ENCODE measurements around the gene ZNF621. TPM values are rescaled to one million over a fixed set of nuclear protein-coding genes. Genes with fewer than 3 reads are reported as not detected.

The ZNF621 gene
- total RNA-seq, 1 experiment from 2014 or later = 20.0 TPM

DNA sequence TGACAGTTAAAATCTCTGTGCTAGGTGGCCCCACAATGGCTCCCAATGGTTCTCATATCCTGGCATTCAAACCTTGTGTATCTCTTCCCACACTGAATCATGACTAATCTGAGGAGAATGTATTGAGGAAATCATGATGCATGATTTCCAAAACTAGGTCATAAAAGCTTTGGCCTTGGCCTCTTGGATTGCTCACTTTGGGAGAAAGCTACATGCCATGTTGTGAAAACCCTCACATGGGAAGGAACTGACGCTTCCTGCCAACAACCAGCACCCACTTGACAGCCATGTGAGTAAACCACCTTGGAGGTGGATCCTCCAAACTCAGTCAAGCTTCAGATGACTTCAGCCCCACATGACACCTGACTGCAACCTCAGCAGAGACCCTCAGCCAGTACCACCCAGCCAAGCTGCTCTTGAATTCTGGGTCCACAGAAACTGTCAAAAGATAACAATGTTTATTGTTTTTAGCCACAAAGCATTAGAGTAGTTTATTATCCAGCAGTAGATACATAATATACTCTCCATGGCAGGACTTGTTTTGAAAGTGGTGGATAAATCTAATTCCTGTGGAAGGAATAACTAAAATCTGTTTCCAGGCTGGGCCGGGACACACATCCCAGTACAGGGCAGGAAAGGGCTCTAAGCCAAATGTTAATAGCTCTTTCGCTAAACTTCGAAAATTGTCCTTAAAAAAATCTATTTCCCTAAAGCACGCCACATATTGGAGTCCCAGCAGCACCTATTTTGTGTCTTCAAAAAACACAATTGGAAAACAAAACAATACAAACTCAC is 19.9 kb upstream of the ZNF621 start (continued):
- TF ChIP-seq, protein P1, sequence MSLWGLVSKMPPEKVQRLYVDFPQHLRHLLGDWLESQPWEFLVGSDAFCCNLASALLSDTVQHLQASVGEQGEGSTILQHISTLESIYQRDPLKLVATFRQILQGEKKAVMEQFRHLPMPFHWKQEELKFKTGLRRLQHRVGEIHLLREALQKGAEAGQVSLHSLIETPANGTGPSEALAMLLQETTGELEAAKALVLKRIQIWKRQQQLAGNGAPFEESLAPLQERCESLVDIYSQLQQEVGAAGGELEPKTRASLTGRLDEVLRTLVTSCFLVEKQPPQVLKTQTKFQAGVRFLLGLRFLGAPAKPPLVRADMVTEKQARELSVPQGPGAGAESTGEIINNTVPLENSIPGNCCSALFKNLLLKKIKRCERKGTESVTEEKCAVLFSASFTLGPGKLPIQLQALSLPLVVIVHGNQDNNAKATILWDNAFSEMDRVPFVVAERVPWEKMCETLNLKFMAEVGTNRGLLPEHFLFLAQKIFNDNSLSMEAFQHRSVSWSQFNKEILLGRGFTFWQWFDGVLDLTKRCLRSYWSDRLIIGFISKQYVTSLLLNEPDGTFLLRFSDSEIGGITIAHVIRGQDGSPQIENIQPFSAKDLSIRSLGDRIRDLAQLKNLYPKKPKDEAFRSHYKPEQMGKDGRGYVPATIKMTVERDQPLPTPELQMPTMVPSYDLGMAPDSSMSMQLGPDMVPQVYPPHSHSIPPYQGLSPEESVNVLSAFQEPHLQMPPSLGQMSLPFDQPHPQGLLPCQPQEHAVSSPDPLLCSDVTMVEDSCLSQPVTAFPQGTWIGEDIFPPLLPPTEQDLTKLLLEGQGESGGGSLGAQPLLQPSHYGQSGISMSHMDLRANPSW (CRISPR knock-in tag; conservative IDR thresholded peaks at IDR 0.05; ENCODE audit: low read depth) = no peak
- TF ChIP-seq NR2C2 (CRISPR knock-in tag; IDR thresholded peaks at IDR 0.05) (no peak), SOX15 (CRISPR knock-in tag; IDR thresholded peaks at IDR 0.05) (no peak), NFATC4 (CRISPR knock-in tag; IDR thresholded peaks at IDR 0.05) (no peak)
- TF ChIP-seq, protein P2, sequence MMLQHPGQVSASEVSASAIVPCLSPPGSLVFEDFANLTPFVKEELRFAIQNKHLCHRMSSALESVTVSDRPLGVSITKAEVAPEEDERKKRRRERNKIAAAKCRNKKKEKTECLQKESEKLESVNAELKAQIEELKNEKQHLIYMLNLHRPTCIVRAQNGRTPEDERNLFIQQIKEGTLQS (CRISPR knock-in tag; conservative IDR thresholded peaks at IDR 0.05) = no peak
- TF ChIP-seq, protein P3, sequence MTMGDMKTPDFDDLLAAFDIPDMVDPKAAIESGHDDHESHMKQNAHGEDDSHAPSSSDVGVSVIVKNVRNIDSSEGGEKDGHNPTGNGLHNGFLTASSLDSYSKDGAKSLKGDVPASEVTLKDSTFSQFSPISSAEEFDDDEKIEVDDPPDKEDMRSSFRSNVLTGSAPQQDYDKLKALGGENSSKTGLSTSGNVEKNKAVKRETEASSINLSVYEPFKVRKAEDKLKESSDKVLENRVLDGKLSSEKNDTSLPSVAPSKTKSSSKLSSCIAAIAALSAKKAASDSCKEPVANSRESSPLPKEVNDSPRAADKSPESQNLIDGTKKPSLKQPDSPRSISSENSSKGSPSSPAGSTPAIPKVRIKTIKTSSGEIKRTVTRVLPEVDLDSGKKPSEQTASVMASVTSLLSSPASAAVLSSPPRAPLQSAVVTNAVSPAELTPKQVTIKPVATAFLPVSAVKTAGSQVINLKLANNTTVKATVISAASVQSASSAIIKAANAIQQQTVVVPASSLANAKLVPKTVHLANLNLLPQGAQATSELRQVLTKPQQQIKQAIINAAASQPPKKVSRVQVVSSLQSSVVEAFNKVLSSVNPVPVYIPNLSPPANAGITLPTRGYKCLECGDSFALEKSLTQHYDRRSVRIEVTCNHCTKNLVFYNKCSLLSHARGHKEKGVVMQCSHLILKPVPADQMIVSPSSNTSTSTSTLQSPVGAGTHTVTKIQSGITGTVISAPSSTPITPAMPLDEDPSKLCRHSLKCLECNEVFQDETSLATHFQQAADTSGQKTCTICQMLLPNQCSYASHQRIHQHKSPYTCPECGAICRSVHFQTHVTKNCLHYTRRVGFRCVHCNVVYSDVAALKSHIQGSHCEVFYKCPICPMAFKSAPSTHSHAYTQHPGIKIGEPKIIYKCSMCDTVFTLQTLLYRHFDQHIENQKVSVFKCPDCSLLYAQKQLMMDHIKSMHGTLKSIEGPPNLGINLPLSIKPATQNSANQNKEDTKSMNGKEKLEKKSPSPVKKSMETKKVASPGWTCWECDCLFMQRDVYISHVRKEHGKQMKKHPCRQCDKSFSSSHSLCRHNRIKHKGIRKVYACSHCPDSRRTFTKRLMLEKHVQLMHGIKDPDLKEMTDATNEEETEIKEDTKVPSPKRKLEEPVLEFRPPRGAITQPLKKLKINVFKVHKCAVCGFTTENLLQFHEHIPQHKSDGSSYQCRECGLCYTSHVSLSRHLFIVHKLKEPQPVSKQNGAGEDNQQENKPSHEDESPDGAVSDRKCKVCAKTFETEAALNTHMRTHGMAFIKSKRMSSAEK (CRISPR knock-in tag; IDR thresholded peaks at IDR 0.05; ENCODE audit: borderline replicate concordance) = no peak

GRCh38 chr3:40505599-40506462 is 18.9 kb upstream of the ZNF621 start, which contains the start of gene ZNF620:
Gene ZNF620, plus strand, starts transcription at chr3:40506039. Its CDS starts 314 bp downstream, at chr3:40506353.
- Mint-ChIP-seq H3K4me1 (peaks cover 17% of the 10 kb centered on the region), H3K4me3 (peak within 1 kb of the TSS; percentile 93), H3K36me3 (peaks cover 30% of the 10 kb centered on the region), H3K9me3 (no peaks in the 10 kb centered on the region), H3K27me3 (ENCODE audit: low read depth) (peaks cover 2% of the 10 kb centered on the region; the same call in 1 of the 2 replicates), H3K27ac (peak within 1 kb of the TSS; percentile 96)
- DNase-seq (ENCODE audit: low spot score) = peak; percentile 88
- peak; percentile 99 for ATAC-seq
- ChIA-PET POLR2A (interaction anchor here (1.3 to 2.5 kb wide), 4 partner anchors 18 to 693 kb away, joined by 3 to 24 read pairs (median 4); partner anchors contain the start of genes CTNNB1, ZNF619 and ZNF621), CTCF (interaction anchor here (0.7 to 2.5 kb wide), 12 partner anchors 11 to 325 kb away, joined by 3 to 22 read pairs (median 6); partner anchors contain the start of genes RPL14, ZNF619 and ZNF621)
- TF ChIP-seq, protein P4, sequence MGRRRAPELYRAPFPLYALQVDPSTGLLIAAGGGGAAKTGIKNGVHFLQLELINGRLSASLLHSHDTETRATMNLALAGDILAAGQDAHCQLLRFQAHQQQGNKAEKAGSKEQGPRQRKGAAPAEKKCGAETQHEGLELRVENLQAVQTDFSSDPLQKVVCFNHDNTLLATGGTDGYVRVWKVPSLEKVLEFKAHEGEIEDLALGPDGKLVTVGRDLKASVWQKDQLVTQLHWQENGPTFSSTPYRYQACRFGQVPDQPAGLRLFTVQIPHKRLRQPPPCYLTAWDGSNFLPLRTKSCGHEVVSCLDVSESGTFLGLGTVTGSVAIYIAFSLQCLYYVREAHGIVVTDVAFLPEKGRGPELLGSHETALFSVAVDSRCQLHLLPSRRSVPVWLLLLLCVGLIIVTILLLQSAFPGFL (CRISPR knock-in tag; IDR thresholded peaks at IDR 0.05; ENCODE audit: borderline replicate concordance) = no peak
- no peak for TF ChIP-seq GTF2I (CRISPR knock-in tag; conservative IDR thresholded peaks at IDR 0.05)
- peak; percentile 78 for TF ChIP-seq FOXK1 (CRISPR knock-in tag; IDR thresholded peaks at IDR 0.05)
- peak; percentile 72 for TF ChIP-seq MAX (CRISPR knock-in tag; IDR thresholded peaks at IDR 0.05)
- TF ChIP-seq EMX1 (CRISPR knock-in tag; IDR thresholded peaks at IDR 0.05) = no peak
- TF ChIP-seq, protein P1 (CRISPR knock-in tag; conservative IDR thresholded peaks at IDR 0.05; ENCODE audit: low read depth) = no peak
- no peak for TF ChIP-seq TEAD4 (CRISPR knock-in tag; IDR thresholded peaks at IDR 0.05)
- TF ChIP-seq, protein P5, sequence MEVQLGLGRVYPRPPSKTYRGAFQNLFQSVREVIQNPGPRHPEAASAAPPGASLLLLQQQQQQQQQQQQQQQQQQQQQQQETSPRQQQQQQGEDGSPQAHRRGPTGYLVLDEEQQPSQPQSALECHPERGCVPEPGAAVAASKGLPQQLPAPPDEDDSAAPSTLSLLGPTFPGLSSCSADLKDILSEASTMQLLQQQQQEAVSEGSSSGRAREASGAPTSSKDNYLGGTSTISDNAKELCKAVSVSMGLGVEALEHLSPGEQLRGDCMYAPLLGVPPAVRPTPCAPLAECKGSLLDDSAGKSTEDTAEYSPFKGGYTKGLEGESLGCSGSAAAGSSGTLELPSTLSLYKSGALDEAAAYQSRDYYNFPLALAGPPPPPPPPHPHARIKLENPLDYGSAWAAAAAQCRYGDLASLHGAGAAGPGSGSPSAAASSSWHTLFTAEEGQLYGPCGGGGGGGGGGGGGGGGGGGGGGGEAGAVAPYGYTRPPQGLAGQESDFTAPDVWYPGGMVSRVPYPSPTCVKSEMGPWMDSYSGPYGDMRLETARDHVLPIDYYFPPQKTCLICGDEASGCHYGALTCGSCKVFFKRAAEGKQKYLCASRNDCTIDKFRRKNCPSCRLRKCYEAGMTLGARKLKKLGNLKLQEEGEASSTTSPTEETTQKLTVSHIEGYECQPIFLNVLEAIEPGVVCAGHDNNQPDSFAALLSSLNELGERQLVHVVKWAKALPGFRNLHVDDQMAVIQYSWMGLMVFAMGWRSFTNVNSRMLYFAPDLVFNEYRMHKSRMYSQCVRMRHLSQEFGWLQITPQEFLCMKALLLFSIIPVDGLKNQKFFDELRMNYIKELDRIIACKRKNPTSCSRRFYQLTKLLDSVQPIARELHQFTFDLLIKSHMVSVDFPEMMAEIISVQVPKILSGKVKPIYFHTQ (CRISPR knock-in tag; IDR thresholded peaks at IDR 0.05) = no peak
- TF ChIP-seq GRHL2 (CRISPR knock-in tag; IDR thresholded peaks at IDR 0.05; ENCODE audit: insufficient replicate concordance, severe bottlenecking) = no peak
- TF ChIP-seq ERG (CRISPR knock-in tag; IDR thresholded peaks at IDR 0.05) = no peak
- TF ChIP-seq ETV6 (CRISPR knock-in tag; IDR thresholded peaks at IDR 0.05) = peak; percentile 13; the same call in 1 of the 2 replicates
